ENCODE measurements around the gene FAM222B.

Gene FAM222B

DNA sequence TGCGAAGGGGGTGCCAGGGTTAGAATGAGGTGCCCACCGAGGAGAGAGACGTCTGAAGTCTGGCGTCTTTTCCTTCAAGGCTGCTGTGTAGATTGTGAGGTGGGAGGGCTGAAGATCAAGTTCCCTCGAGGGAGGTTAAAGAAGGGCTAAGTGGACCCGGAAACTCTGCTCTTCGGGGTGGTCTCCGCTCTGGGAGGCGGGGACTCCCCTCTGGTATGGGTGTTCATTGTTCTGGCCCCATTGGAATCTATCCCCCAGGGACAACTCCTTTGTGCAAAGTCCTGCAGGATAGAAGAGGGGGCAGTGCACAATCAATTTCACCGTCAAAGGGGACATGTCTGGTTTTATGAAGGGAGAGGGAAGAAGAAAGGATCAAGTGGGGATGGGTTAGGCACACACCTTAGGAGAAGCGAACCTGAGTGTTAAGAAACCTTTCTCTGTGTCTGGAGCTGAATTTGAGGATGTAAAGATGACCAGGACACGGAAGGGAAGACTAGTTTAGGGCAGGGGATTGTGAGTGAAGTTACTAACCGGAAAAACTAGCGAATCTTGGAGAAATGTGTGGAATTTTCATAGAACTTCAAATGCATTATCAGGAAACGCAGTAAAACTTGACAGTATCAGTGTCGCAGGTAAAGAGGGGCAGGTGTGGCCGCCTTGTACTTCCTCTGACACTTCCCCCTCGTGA, 124.1 kb downstream of the FAM222B start:
- peaks cover 48% of the 10 kb centered on the region for H3K36me3 ChIP-seq (ENCODE audit: insufficient read depth, low read length)
- no peaks in the 10 kb centered on the region for H3K27me3 ChIP-seq (ENCODE audit: insufficient read depth, low read length)
- H2AFZ ChIP-seq (ENCODE audit: low read depth, low read length) = no peak overlapping the region
- H3K9me3 ChIP-seq (ENCODE audit: low read length) = no peaks in the 10 kb centered on the region
- H3K4me1 ChIP-seq (ENCODE audit: insufficient read depth, low read length) = peaks cover 54% of the 10 kb centered on the region
- peak overlapping the region; percentile 86 for H3K4me3 ChIP-seq (ENCODE audit: low read length)

DNA sequence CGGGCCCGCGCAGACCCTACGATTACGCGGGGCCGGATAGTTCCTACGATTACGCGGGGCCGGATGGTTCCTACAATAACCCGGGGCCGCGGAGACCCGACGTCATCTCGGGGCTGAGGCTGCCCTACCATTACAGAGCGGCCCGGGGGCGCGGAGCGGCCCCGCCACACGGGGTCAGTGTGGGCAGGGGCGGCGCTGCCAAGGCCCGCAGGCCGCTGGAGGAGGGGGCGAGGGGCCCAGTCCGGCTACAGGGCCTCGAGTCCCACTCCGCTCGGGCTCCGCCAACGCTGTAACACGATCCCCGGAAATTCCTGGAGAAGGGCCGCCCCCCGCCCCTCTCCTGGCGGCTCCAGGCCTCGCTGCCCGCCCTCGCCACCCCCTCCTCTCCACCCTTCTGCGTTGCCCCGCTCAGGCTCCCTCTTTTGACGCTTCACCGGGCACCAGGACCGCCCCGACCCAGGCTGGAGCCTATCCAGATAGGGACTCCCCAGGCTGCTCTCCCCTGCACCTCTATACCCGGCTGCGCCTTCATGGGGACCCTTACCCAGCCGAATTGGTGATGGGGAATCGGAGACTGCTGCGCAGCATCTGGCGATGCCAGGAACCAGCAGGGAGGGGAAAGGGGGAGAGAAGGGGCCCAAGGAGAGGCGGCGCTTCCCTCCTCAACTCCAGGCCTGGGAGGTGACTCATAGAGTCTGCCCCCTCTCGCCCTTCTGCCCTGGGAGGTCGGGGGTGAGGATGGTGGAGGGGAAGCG, 124.8 kb downstream of the FAM222B start, which contains the start of gene RAB34:
Gene RAB34 (minus strand): TSS at position 291 of the 755 bp plus-strand sequence. CDS start 602 bp downstream, outside the sequence.
- H3K4me3 ChIP-seq (ENCODE audit: low read length) = peak within 1 kb of the TSS; percentile 86
- H3K9me3 ChIP-seq (ENCODE audit: low read length) = no peaks in the 10 kb centered on the region
- H3K36me3 ChIP-seq (ENCODE audit: insufficient read depth, low read length) = peaks cover 43% of the 10 kb centered on the region
- H3K4me1 ChIP-seq (ENCODE audit: insufficient read depth, low read length) = peaks cover 47% of the 10 kb centered on the region
- no peaks in the 10 kb centered on the region for H3K27me3 ChIP-seq (ENCODE audit: insufficient read depth, low read length)
- peak within 1 kb of the TSS; percentile 78 for H2AFZ ChIP-seq (ENCODE audit: low read depth, low read length)

DNA sequence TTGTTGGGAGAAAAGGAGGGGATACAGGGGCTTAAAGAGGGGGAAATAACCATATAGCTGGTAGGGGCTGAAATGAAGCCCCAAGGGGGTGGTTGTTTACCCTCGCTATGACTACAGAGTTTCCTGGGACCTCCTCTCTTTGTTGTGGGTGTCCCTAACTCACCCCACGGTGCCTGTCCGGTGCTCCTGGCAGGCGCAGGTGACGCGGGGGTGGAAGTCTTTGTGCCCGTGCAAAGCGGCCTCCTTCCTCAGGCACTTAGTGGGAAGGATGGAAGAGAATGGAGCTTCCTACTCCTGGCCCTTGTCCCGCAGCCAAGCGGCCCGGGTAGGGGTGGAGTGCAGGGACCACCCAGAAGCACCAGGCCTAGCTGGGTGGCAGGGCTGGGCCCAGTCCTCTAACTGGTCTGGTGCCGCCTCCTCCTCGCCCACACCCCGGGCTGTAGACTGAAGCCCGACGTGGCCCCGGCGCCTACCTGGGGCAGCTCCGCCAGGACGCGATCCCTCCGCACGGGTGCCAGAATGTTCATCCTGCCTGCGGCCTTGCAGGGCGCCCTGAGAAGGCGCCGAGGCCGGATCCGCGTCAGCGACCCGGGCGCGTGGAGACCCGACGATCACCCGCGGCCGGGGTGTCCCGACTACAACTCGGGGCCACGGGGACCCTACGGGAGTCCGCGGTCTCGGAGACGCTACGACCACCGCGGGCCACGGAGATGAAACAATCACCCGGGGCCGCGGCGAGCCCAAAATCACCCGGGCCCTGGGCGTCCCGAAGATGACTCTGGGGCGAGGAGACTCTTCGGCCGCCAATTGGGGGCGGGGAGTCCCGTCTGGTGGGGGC, 125.6 kb downstream of the FAM222B start:
- H2AFZ ChIP-seq (ENCODE audit: low read depth, low read length) = peak overlapping the region; percentile 78
- H3K36me3 ChIP-seq (ENCODE audit: insufficient read depth, low read length) = peaks cover 40% of the 10 kb centered on the region
- no peaks in the 10 kb centered on the region for H3K27me3 ChIP-seq (ENCODE audit: insufficient read depth, low read length)
- peaks cover 39% of the 10 kb centered on the region for H3K4me1 ChIP-seq (ENCODE audit: insufficient read depth, low read length)
- H3K9me3 ChIP-seq (ENCODE audit: low read length) = no peaks in the 10 kb centered on the region
- peak overlapping the region; percentile 86 for H3K4me3 ChIP-seq (ENCODE audit: low read length)

DNA sequence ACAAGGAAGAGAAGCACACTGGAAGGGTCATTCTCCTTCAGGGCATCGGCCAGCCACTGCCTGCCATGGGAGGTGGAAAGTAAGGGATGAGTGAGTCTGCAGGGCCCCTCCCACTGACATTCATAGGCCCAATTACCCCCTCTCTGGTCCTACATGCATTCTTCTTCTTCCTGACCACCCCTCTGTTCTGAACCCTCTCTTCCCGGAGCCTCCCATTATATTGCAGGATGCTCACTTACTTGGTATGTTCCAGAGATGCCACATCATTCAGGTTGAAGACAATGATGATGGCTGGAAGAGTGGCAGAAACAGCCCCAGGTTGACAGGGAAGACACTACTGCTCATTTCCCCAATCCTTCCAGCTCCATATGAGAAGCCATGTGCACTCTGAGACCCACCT, 127.4 kb downstream of the FAM222B start:
- peaks cover 31% of the 10 kb centered on the region for H3K36me3 ChIP-seq (ENCODE audit: insufficient read depth, low read length)
- no peak overlapping the region for H2AFZ ChIP-seq (ENCODE audit: low read depth, low read length)
- no peaks in the 10 kb centered on the region for H3K27me3 ChIP-seq (ENCODE audit: insufficient read depth, low read length)
- no peak overlapping the region for H3K4me3 ChIP-seq (ENCODE audit: low read length)
- peaks cover 27% of the 10 kb centered on the region for H3K4me1 ChIP-seq (ENCODE audit: insufficient read depth, low read length)
- no peaks in the 10 kb centered on the region for H3K9me3 ChIP-seq (ENCODE audit: low read length)

DNA sequence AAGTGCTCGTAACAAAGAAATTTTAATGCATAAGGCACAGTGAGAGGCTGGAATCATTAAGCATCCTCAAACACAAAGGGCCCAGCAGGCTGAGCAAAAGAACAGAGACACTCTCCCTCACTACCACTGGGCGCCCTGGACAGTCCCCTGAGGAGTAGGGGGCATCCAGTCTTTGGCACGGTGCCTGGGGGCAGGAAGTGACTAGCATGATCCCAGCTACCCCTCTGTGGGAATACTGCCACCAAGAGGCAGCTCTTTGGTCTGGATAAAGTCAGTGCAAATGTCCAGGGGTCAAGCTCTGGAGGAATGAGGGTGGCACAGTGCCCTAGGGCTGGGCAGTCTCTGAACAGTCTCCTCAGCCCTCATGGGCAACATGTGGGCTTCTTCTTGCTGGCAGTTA, 128.3 kb downstream of the FAM222B start:
- Histone ChIP-seq H3K36me3 (ENCODE audit: insufficient read depth, low read length) (peaks cover 31% of the 10 kb centered on the region), H3K27me3 (ENCODE audit: insufficient read depth, low read length) (no peaks in the 10 kb centered on the region), H3K9me3 (ENCODE audit: low read length) (no peaks in the 10 kb centered on the region), H2AFZ (ENCODE audit: low read depth, low read length) (no peak overlapping the region), H3K4me1 (ENCODE audit: insufficient read depth, low read length) (peaks cover 26% of the 10 kb centered on the region), H3K4me3 (ENCODE audit: low read length) (no peak overlapping the region)

DNA sequence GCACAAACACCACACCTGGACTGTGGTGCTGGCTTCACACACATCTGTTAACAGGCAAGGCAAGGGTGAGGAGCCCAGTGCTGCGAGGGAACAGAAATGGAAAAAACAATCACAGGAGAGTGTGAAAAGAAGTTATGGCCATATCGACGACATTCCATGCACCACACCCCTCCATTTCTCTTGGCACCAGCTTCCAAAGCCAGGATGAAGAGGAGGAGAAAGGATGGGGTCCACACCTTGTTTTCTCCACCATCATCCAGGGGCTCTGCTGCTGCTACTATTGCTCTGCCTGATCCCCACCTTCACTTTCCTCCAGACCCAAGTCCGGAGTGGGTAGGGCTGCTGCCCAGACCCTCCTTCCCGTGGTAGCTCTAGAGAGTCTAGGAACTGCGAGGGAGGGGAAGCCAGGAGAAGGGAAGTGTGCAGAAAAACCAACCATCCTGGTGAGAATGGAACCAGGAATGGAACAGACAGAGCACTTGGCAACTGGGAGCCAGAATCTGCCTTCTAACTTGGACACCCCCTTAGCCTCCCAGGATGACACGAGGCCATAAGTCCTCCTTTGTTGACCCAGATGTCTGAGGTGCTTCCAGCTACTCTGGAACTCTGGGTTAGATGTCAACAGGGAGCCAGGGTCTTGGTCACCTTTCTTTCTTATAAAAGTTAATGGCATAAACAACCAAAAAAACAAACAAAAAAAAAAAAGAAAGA, 129.7 kb downstream of the FAM222B start:
- Histone ChIP-seq H3K4me1 (ENCODE audit: insufficient read depth, low read length) (peaks cover 14% of the 10 kb centered on the region), H3K4me3 (ENCODE audit: low read length) (no peak overlapping the region), H3K36me3 (ENCODE audit: insufficient read depth, low read length) (peaks cover 31% of the 10 kb centered on the region), H3K27me3 (ENCODE audit: insufficient read depth, low read length) (no peaks in the 10 kb centered on the region), H3K9me3 (ENCODE audit: low read length) (no peaks in the 10 kb centered on the region), H2AFZ (ENCODE audit: low read depth, low read length) (no peak overlapping the region)

DNA sequence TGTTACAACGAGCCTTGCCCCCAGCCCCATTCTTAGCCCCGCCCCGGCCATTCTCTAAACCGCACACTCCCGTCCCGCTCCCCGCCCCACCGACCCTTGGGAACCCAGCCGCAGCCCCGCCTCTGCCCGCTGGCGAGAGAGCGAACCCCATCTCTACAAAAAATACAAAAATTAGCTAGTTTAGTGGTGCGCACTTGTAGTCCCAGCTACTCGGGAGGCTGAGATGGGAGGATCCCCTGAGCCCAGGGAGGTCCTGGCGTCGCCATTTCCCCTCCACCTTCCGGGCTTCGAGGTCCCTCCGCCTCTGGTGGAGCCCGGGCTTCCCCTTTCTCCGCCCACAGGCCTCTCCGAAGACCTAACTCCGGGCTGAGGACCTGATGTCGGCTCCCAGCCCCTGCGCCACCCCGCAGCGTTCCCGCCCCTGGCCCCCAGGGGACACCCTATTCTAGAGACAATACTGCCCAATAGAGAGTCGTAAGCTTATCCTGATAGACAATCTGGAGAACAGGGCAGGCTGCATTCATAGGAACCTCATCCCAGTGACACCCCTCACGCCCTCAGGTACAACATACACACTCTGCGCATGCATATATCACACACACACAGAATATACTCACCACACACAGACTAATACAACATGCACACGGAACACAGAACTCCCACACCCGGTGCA, 130.4 kb downstream of the FAM222B start:
- no peak overlapping the region for H2AFZ ChIP-seq (ENCODE audit: low read depth, low read length)
- H3K27me3 ChIP-seq (ENCODE audit: insufficient read depth, low read length) = no peaks in the 10 kb centered on the region
- H3K4me3 ChIP-seq (ENCODE audit: low read length) = no peak overlapping the region
- no peaks in the 10 kb centered on the region for H3K9me3 ChIP-seq (ENCODE audit: low read length)
- peaks cover 31% of the 10 kb centered on the region for H3K36me3 ChIP-seq (ENCODE audit: insufficient read depth, low read length)
- peaks cover 14% of the 10 kb centered on the region for H3K4me1 ChIP-seq (ENCODE audit: insufficient read depth, low read length)

DNA sequence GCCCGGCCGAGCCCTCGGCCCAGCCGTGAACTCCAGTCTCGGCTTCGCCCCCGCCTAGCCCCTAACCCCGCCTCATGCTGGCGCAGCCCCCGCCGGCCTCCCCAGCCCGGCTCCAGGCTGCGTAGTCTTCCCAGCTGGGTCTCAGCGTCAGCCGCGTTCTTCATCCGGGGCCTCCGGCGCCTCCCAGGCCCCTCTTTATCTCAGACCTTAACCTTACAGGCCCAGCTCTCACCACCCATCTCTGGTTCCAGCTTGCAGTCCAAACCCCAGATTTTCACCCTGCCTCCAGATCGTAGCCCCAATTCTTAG, 130.9 kb downstream of the FAM222B start, which contains the start of gene PROCA1:
Gene PROCA1 (minus strand): TSS at position 166 of the 309 bp plus-strand sequence. CDS start 228 bp downstream, outside the sequence.
- peak within 1 kb of the TSS; percentile 53 for H3K4me3 ChIP-seq (ENCODE audit: low read length)

DNA sequence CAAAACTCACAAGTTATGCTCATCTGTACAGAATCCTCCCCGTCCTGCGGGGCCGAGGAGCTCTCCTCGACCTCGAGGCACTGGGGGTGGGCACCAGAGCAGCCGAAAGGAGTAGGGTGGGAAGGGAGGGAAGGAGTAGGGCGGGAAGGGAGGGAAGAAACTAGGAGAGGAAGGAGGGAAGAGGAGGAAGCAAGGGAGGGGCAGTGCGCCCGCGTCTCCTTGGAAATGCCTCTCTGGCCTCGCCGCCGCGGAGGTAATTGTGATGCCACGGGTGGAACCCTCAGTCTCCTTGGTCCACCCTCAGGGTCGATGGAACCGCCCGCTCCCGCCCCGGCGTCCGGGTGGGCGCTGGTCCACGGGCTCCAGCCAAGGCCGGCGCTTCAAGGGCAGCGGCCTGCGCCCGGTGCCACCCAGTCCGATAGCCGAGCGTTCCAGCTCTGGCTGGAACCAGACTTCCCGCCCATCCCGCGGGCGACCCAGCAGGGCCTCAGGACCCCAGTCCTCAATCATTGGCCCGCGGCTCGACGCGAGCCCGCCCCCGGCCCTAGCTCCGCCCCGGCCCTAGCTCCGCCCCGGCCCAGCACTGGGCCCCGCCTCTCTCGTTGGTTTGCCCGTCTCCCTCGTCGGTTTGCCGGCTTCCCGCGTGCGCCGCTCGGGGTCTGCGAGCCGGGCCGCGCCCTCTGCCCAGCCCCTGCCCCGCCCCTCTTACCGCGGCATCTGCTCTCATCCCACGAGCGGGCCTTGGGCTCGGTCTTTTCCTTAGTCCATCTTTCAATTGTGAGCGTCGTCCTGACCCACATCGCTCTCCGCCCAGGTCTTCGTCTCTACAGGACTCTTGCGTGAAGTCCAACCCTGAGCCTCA, 131.5 kb downstream of the FAM222B start:
- peaks cover 5% of the 10 kb centered on the region for H3K4me1 ChIP-seq (ENCODE audit: insufficient read depth, low read length)
- H3K9me3 ChIP-seq (ENCODE audit: low read length) = no peaks in the 10 kb centered on the region
- H3K36me3 ChIP-seq (ENCODE audit: insufficient read depth, low read length) = peaks cover 31% of the 10 kb centered on the region
- H3K4me3 ChIP-seq (ENCODE audit: low read length) = peak overlapping the region; percentile 53
- no peaks in the 10 kb centered on the region for H3K27me3 ChIP-seq (ENCODE audit: insufficient read depth, low read length)
- no peak overlapping the region for H2AFZ ChIP-seq (ENCODE audit: low read depth, low read length)

More for the DNA sequence above, 130.9 kb downstream of the FAM222B start, which contains the start of gene PROCA1:
- H2AFZ ChIP-seq (ENCODE audit: low read depth, low read length) = no peak within 1 kb of the TSS
- peaks cover 11% of the 10 kb centered on the region for H3K4me1 ChIP-seq (ENCODE audit: insufficient read depth, low read length)
- H3K36me3 ChIP-seq (ENCODE audit: insufficient read depth, low read length) = peaks cover 31% of the 10 kb centered on the region
- no peaks in the 10 kb centered on the region for H3K27me3 ChIP-seq (ENCODE audit: insufficient read depth, low read length)
- no peaks in the 10 kb centered on the region for H3K9me3 ChIP-seq (ENCODE audit: low read length)

DNA sequence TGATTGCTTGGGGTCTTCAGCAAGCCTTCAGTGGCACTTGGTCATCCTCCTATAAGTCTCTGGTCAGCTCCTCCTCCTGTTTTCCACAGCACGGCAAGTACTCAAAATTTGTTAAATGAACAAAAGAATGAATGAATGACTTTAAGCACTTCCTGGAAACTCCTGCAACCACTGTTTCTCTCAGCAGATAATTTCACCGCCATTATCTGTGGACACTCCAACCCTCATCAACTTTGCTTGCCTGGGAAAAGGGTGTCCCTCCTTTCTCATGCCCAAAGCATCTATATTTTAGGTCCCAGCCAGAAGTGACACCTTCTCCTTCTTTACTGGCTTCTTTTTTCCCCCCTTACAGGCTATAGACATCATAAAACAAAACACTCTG, 135.3 kb downstream of the FAM222B start:
- no peak overlapping the region for H2AFZ ChIP-seq (ENCODE audit: low read depth, low read length)
- no peaks in the 10 kb centered on the region for H3K9me3 ChIP-seq (ENCODE audit: low read length)
- H3K36me3 ChIP-seq (ENCODE audit: insufficient read depth, low read length) = peaks cover 18% of the 10 kb centered on the region
- no peak overlapping the region for H3K4me3 ChIP-seq (ENCODE audit: low read length)
- H3K4me1 ChIP-seq (ENCODE audit: insufficient read depth, low read length) = peaks cover 10% of the 10 kb centered on the region
- H3K27me3 ChIP-seq (ENCODE audit: insufficient read depth, low read length) = no peaks in the 10 kb centered on the region

DNA sequence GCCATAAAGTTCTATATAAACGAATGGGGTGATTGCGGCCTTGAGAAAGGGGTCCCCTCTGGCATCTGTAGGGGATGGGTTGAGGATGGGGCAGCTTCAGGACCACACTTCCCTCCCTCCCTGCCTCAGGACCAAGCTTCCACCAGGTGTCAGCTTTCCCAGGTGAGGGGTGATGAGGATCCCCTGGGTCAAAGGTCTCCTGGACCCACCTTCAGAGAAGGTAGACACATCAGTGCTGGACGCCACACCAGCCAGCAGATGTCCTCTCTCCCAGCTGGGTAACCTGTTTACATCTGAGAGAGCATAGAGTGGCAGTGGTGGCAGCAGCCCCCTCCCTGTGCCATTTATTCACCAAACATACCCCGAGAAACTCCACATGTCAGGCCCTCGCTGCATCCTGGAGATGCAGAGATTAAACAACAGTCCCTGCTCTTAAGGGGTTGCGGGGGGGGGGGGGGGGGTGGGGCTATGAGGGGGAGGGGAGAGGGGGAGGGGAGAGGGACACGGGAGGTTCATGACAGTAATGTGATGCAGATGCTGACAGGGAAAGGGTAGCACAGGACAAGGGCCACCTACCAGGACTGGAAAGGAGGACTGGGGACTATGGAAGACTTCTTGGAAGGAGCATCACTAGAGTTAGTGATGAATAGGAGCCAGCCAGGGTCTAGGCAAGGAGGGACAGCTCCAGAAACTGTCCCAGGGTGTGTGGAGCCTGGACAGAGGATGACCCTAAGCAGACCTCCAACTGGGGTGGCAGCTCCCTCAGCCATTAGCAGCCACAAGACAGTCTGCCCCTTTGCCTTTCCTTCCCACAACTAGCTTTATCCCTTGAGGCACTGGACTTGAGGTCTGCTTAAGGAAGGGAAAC, 135.9 kb downstream of the FAM222B start:
- Histone ChIP-seq H3K36me3 (ENCODE audit: insufficient read depth, low read length) (peaks cover 24% of the 10 kb centered on the region), H3K4me3 (ENCODE audit: low read length) (no peak overlapping the region), H3K27me3 (ENCODE audit: insufficient read depth, low read length) (no peaks in the 10 kb centered on the region), H2AFZ (ENCODE audit: low read depth, low read length) (no peak overlapping the region), H3K4me1 (ENCODE audit: insufficient read depth, low read length) (peaks cover 16% of the 10 kb centered on the region), H3K9me3 (ENCODE audit: low read length) (no peaks in the 10 kb centered on the region)
